ENCODE results near the gene GNG13.

- TF ChIP-seq EZH2phosphoT487 (IDR thresholded peaks at IDR 0.05; ENCODE audit: borderline replicate concordance, low read length), result no peak
- TF ChIP-seq, protein P1, sequence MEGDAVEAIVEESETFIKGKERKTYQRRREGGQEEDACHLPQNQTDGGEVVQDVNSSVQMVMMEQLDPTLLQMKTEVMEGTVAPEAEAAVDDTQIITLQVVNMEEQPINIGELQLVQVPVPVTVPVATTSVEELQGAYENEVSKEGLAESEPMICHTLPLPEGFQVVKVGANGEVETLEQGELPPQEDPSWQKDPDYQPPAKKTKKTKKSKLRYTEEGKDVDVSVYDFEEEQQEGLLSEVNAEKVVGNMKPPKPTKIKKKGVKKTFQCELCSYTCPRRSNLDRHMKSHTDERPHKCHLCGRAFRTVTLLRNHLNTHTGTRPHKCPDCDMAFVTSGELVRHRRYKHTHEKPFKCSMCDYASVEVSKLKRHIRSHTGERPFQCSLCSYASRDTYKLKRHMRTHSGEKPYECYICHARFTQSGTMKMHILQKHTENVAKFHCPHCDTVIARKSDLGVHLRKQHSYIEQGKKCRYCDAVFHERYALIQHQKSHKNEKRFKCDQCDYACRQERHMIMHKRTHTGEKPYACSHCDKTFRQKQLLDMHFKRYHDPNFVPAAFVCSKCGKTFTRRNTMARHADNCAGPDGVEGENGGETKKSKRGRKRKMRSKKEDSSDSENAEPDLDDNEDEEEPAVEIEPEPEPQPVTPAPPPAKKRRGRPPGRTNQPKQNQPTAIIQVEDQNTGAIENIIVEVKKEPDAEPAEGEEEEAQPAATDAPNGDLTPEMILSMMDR (conservative IDR thresholded peaks at IDR 0.05; ENCODE audit: low read depth, low read length), result no peak
- TF ChIP-seq EZH2 (IDR thresholded peaks at IDR 0.05; ENCODE audit: low read length, unreplicated experiment), result no peak
Observed at GRCh38 chr16:778447-778846, 22.1 kb downstream of the GNG13 start.

Measured in PC-3 (cell line).